ENCODE data around the gene TESK2.

- TF ChIP-seq EZH2phosphoT487 (IDR thresholded peaks at IDR 0.05; ENCODE audit: borderline replicate concordance), result no peak
- TF ChIP-seq RAD21 (IDR thresholded peaks at IDR 0.05; ENCODE audit: low read depth), result no peak
- TF ChIP-seq, protein P1, sequence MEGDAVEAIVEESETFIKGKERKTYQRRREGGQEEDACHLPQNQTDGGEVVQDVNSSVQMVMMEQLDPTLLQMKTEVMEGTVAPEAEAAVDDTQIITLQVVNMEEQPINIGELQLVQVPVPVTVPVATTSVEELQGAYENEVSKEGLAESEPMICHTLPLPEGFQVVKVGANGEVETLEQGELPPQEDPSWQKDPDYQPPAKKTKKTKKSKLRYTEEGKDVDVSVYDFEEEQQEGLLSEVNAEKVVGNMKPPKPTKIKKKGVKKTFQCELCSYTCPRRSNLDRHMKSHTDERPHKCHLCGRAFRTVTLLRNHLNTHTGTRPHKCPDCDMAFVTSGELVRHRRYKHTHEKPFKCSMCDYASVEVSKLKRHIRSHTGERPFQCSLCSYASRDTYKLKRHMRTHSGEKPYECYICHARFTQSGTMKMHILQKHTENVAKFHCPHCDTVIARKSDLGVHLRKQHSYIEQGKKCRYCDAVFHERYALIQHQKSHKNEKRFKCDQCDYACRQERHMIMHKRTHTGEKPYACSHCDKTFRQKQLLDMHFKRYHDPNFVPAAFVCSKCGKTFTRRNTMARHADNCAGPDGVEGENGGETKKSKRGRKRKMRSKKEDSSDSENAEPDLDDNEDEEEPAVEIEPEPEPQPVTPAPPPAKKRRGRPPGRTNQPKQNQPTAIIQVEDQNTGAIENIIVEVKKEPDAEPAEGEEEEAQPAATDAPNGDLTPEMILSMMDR (IDR thresholded peaks at IDR 0.05 in 2 of 3, conservative IDR thresholded peaks at IDR 0.05 in 1 of 3; ENCODE audit: borderline replicate concordance in 1 of 3, insufficient read depth in 1 of 3, low read depth in 2 of 3, low read length in 2 of 3), result no peak
- TF ChIP-seq POLR2A (IDR thresholded peaks at IDR 0.05; ENCODE audit: borderline replicate concordance, extremely low read depth, insufficient read depth, insufficient read length), result no peak
- no peak for TF ChIP-seq YY1 (IDR thresholded peaks at IDR 0.05; ENCODE audit: extremely low read depth, insufficient replicate concordance, low read depth, low read length)
- no peak for TF ChIP-seq ATF3 (IDR thresholded peaks at IDR 0.05)
- TF ChIP-seq EZH2 (IDR thresholded peaks at IDR 0.05), result no peak
- TF ChIP-seq, protein P2, sequence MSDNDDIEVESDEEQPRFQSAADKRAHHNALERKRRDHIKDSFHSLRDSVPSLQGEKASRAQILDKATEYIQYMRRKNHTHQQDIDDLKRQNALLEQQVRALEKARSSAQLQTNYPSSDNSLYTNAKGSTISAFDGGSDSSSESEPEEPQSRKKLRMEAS (IDR thresholded peaks at IDR 0.05), result no peak
- TF ChIP-seq SP1 (IDR thresholded peaks at IDR 0.05; ENCODE audit: low read depth), result no peak
- TF ChIP-seq SRF (IDR thresholded peaks at IDR 0.05; ENCODE audit: low read depth), result no peak
- TF ChIP-seq CBX3 (IDR thresholded peaks at IDR 0.05; ENCODE audit: low read depth), result no peak
- TF ChIP-seq FOSL1 (IDR thresholded peaks at IDR 0.05; ENCODE audit: low read depth), result no peak
Observed at GRCh38 chr1:45516036-45516435, 25.1 kb upstream of the TESK2 start.
